Liver (tissue), 3 donors: ENCODE measurements around the gene CHAC2.

ENCODE experiments used
- FOXA1 ChIP-seq: IDR thresholded peaks from 2 replicates; pipeline ENCODE4 v1.6.1; 2016; ENCODE audit warnings: antibody characterized with exemption
- FOXA2 ChIP-seq: IDR thresholded peaks from 2 replicates; pipeline ENCODE4 v1.6.1; 2016; ENCODE audit warnings: antibody characterized with exemption
- GABPA ChIP-seq, 2 donors: IDR thresholded peaks in 1 of 2; conservative IDR thresholded peaks in 1 of 2; 2 replicates each; pipeline ENCODE4 v1.6.1; 2016; ENCODE audit warnings: antibody characterized with exemption in 2 of 2, mild to moderate bottlenecking in 1 of 2, moderate library complexity in 1 of 2
- HNF4A ChIP-seq, 2 donors: conservative IDR thresholded peaks; 2 replicates each; pipeline ENCODE4 v1.6.1; 2016; ENCODE audit warnings: antibody characterized with exemption in 2 of 2, mild to moderate bottlenecking in 2 of 2
- JUND ChIP-seq, 2 donors: IDR thresholded peaks; 2 replicates each; pipeline ENCODE4 v1.6.1; 2016; ENCODE audit warnings: antibody characterized with exemption in 2 of 2
- RAD21 ChIP-seq, 2 donors: IDR thresholded peaks; 2 replicates each; pipeline ENCODE4 v1.6.1; 2016; ENCODE audit warnings: antibody characterized with exemption in 2 of 2, mild to moderate bottlenecking in 2 of 2
- RXRA ChIP-seq, 2 donors: IDR thresholded peaks; 2 replicates each; pipeline ENCODE4 v1.6.1; 2017 to 2018; ENCODE audit warnings: antibody characterized with exemption in 2 of 2, mild to moderate bottlenecking in 1 of 2
- TAF1 ChIP-seq: conservative IDR thresholded peaks from 2 replicates; pipeline ENCODE4 v1.6.1; 2016; ENCODE audit warnings: antibody characterized with exemption, mild to moderate bottlenecking
- YY1 ChIP-seq: IDR thresholded peaks from 2 replicates; pipeline ENCODE4 v1.6.1; 2016; ENCODE audit warnings: antibody characterized with exemption, mild to moderate bottlenecking
- TF ChIP-seq, protein P1 (sequence below): fragments of 150-350 bp; IDR thresholded peaks from 2 replicates; pipeline ENCODE4 v1.5.1; 2017; ENCODE audit warnings: improper control_type of control experiment, low read depth, low read length; ENCODE audit not compliant: missing input control
- TF ChIP-seq, protein P2 (sequence below): IDR thresholded peaks from 2 replicates; pipeline ENCODE4 v1.6.1; 2016; ENCODE audit warnings: antibody characterized with exemption
- TF ChIP-seq, protein P3 (sequence below): IDR thresholded peaks from 2 replicates; pipeline ENCODE4 v1.6.1; 2016; ENCODE audit warnings: antibody characterized with exemption
- TF ChIP-seq, protein P4 (sequence below): IDR thresholded peaks from 2 replicates; pipeline ENCODE4 v1.6.1; 2016; ENCODE audit warnings: antibody characterized with exemption
- donor health status: healthy.
- donor health status: healthy.

DNA sequence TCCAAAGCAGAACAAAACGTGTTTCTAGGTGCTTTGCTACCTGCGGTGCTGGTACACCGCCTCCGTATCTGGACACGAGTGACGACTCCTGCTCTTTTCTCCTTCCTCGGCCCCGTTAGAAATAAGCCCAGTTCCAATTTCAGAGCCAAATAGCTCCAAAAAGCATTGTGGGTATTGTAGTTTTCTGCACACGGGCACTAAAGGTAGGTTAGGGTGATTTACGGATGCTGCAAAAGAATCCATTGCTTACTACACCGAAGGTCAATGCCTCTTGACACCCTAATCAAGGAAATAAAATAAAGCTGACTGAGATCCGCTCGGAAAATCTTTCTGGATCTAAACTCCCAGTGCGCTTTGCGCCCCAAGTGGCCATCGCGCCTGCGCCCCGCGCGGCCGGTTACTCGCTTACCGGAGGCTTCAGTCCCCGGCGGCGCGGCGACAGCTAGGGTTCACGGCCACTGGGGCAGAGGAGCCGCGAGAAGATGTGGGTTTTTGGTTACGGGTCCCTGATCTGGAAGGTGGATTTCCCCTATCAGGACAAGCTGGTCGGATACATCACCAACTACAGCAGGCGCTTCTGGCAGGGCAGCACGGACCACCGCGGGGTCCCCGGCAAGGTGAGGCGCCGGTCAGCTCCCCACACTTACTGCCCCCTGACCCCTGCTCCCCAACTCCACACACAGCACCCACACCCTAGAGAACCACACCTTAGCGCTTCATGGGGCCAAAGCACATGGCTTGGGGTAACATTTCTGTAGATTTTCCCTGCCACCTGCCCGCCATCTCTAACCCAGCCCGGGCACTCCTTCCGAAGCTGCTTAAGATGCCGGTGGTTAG is at the start of gene CHAC2:
- TF ChIP-seq, protein P1, sequence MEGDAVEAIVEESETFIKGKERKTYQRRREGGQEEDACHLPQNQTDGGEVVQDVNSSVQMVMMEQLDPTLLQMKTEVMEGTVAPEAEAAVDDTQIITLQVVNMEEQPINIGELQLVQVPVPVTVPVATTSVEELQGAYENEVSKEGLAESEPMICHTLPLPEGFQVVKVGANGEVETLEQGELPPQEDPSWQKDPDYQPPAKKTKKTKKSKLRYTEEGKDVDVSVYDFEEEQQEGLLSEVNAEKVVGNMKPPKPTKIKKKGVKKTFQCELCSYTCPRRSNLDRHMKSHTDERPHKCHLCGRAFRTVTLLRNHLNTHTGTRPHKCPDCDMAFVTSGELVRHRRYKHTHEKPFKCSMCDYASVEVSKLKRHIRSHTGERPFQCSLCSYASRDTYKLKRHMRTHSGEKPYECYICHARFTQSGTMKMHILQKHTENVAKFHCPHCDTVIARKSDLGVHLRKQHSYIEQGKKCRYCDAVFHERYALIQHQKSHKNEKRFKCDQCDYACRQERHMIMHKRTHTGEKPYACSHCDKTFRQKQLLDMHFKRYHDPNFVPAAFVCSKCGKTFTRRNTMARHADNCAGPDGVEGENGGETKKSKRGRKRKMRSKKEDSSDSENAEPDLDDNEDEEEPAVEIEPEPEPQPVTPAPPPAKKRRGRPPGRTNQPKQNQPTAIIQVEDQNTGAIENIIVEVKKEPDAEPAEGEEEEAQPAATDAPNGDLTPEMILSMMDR = peak; percentile 52
- TF ChIP-seq RXRA (IDR thresholded peaks at IDR 0.05) (peak; percentile 54 to 61), FOXA2 (no peak), RAD21 (IDR thresholded peaks at IDR 0.05) (peak in 1 of 2 donors; percentile 46), YY1 (peak; percentile 77), FOXA1 (no peak), JUND (IDR thresholded peaks at IDR 0.05) (no peak), TAF1 (peak; percentile 91), HNF4A (conservative IDR thresholded peaks at IDR 0.05) (no peak), GABPA (IDR thresholded peaks at IDR 0.05 in 1 of 2, conservative IDR thresholded peaks at IDR 0.05 in 1 of 2) (peak in 1 of 2 donors; percentile 77)
- TF ChIP-seq, protein P2, sequence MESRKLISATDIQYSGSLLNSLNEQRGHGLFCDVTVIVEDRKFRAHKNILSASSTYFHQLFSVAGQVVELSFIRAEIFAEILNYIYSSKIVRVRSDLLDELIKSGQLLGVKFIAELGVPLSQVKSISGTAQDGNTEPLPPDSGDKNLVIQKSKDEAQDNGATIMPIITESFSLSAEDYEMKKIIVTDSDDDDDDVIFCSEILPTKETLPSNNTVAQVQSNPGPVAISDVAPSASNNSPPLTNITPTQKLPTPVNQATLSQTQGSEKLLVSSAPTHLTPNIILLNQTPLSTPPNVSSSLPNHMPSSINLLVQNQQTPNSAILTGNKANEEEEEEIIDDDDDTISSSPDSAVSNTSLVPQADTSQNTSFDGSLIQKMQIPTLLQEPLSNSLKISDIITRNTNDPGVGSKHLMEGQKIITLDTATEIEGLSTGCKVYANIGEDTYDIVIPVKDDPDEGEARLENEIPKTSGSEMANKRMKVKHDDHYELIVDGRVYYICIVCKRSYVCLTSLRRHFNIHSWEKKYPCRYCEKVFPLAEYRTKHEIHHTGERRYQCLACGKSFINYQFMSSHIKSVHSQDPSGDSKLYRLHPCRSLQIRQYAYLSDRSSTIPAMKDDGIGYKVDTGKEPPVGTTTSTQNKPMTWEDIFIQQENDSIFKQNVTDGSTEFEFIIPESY = peak; percentile 38
- TF ChIP-seq, protein P3, sequence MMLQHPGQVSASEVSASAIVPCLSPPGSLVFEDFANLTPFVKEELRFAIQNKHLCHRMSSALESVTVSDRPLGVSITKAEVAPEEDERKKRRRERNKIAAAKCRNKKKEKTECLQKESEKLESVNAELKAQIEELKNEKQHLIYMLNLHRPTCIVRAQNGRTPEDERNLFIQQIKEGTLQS = no peak
- TF ChIP-seq, protein P4, sequence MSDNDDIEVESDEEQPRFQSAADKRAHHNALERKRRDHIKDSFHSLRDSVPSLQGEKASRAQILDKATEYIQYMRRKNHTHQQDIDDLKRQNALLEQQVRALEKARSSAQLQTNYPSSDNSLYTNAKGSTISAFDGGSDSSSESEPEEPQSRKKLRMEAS = no peak
